HG03354 (cell line): ENCODE measurements around the gene ALLC.
"Not testable (repeated sequence)": the region's sequence is repeated elsewhere in the genome, so short reads cannot be mapped to it uniquely, and the experiment has no call there.

Source experiments
- ATAC-seq: cut with Tn5 transposase; IDR thresholded peaks from one replicate; pipeline ENCODE4 v1.9.1; 2021; ENCODE audit warnings: mild to moderate bottlenecking; ENCODE audit not compliant: unreplicated experiment, poor library complexity, severe bottlenecking

Gene ALLC

GRCh38 chr2:3657881-3658280 is at the start of gene ALLC:
Gene ALLC (plus strand): TSS chr2:3658200. CDS start chr2:3671158, 12,958 bp downstream.
- no peak for ATAC-seq

GRCh38 chr2:3608373-3609278 is 49.4 kb upstream of the ALLC start:
- no peak for ATAC-seq

- ATAC-seq: not testable (repeated sequence)
Measured at GRCh38 chr2:3609279-3609673, 48.7 kb upstream of the ALLC start.

- ATAC-seq: no peak
Measured at GRCh38 chr2:3610415-3610814, 47.6 kb upstream of the ALLC start.

- ATAC-seq: no peak
Measured at GRCh38 chr2:3610881-3611505, 47.0 kb upstream of the ALLC start.

- ATAC-seq: no peak
Measured at GRCh38 chr2:3611589-3611988, 46.4 kb upstream of the ALLC start.

GRCh38 chr2:3612639-3613523 is 45.1 kb upstream of the ALLC start:
- ATAC-seq: no peak

GRCh38 chr2:3613524-3613905 is 44.5 kb upstream of the ALLC start:
- ATAC-seq: no peak

GRCh38 chr2:3614743-3615142 is 43.3 kb upstream of the ALLC start:
- ATAC-seq: not testable (repeated sequence)

GRCh38 chr2:3615541-3616200 is 42.3 kb upstream of the ALLC start:
- ATAC-seq: not testable (repeated sequence)

- ATAC-seq: not testable (repeated sequence)
Measured at GRCh38 chr2:3616435-3617197, 41.4 kb upstream of the ALLC start.

- no peak for ATAC-seq
Measured at GRCh38 chr2:3617198-3617890, 40.7 kb upstream of the ALLC start.

- no peak for ATAC-seq
Measured at GRCh38 chr2:3618367-3618766, 39.6 kb upstream of the ALLC start.

GRCh38 chr2:3619033-3619432 is 39.0 kb upstream of the ALLC start:
- no peak for ATAC-seq

- ATAC-seq: not testable (repeated sequence)
Measured at GRCh38 chr2:3619661-3620060, 38.3 kb upstream of the ALLC start.

GRCh38 chr2:3620834-3621233 is 37.2 kb upstream of the ALLC start:
- no peak for ATAC-seq

GRCh38 chr2:3622967-3623366 is 35.0 kb upstream of the ALLC start:
- no peak for ATAC-seq

GRCh38 chr2:3624059-3624794 is 33.8 kb upstream of the ALLC start:
- no peak for ATAC-seq
